Measurements from ENCODE around the gene OSCP1.

DNA sequence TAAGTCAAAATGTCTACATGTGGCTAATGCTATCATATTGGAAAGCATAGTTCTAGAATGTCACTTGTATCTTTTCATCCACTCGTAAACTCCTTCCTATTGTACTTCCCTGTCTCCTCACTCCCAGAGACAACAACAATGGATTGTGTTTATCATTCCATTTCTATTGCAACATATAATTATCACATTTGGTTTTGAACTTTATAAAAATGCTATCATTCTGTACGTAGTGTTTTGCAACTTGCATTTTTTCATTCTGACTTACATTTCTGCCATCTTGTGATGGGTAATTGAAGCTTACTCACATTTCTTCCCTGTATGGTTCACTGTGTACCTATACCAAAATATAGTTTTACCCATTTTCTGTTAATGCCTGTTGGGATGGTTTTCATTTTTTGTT lies 47.0 kb upstream of the OSCP1 start:
- TF ChIP-seq, protein P1, sequence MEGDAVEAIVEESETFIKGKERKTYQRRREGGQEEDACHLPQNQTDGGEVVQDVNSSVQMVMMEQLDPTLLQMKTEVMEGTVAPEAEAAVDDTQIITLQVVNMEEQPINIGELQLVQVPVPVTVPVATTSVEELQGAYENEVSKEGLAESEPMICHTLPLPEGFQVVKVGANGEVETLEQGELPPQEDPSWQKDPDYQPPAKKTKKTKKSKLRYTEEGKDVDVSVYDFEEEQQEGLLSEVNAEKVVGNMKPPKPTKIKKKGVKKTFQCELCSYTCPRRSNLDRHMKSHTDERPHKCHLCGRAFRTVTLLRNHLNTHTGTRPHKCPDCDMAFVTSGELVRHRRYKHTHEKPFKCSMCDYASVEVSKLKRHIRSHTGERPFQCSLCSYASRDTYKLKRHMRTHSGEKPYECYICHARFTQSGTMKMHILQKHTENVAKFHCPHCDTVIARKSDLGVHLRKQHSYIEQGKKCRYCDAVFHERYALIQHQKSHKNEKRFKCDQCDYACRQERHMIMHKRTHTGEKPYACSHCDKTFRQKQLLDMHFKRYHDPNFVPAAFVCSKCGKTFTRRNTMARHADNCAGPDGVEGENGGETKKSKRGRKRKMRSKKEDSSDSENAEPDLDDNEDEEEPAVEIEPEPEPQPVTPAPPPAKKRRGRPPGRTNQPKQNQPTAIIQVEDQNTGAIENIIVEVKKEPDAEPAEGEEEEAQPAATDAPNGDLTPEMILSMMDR (conservative IDR thresholded peaks at IDR 0.05), result no peak
- TF ChIP-seq ZFX (IDR thresholded peaks at IDR 0.05), result no peak
